Upper lobe of right lung (tissue), 1 donor: ENCODE data around the gene SF3B4. TPM values are rescaled to one million over a fixed set of nuclear protein-coding genes. Genes with fewer than 3 reads are reported as not detected.
"Not testable (repeated sequence)": the region's sequence is repeated elsewhere in the genome, so short reads cannot be mapped to it uniquely, and the experiment has no call there.

Experiments used
- ATAC-seq: fragments of 200-7000 bp; cut with Tn5 transposase; one replicate; pipeline ENCODE4 v1.9.1; 2020; ENCODE audit warnings: mild to moderate bottlenecking, moderate library complexity
- DNase-seq: peaks from one replicate; pipeline ENCODE4 v3.0.0-alpha.2; 2020
- H3K27ac ChIP-seq: fragments of 200-600 bp; one replicate; pipeline ENCODE4 v1.8.0; 2022
- H3K27me3 ChIP-seq: fragments of 200-600 bp; one replicate; pipeline ENCODE4 v1.8.0; 2022; ENCODE audit warnings: mild to moderate bottlenecking
- H3K36me3 ChIP-seq: fragments of 200-600 bp; one replicate; pipeline ENCODE4 v1.8.0; 2022
- H3K4me1 ChIP-seq: fragments of 200-600 bp; one replicate; pipeline ENCODE4 v1.8.0; 2022
- H3K4me3 ChIP-seq: fragments of 200-600 bp; one replicate; pipeline ENCODE4 v1.8.0; 2022; ENCODE audit warnings: mild to moderate bottlenecking
- H3K9me3 ChIP-seq: fragments of 200-600 bp; one replicate; pipeline ENCODE4 v1.8.0; 2022
- intact Hi-C: fragments of 100-400 bp; cut with DNase I; formaldehyde crosslinking; loops from one replicate; pipeline ENCODE4 v1.11.0; 2022
- total RNA-seq: library from RNA; stranded (reverse); fragmentation: NEBNext Ultra II Directional; extraction: Animal tissue kit (Norgen Biotek cat#: 25700); gene quantifications from one replicate; pipeline ENCODE4 v1.2.1, GENCODE V29; 2021
- TF ChIP-seq, protein P1 (sequence below): fragments of 200-600 bp; IDR thresholded peaks from one replicate; pipeline ENCODE4 v1.8.0; 2022; ENCODE audit warnings: antibody characterized with exemption
- donor health status: DM: no; HTN: yes; CAD: no; lungs with severe emphysema.

The SF3B4 gene
- total RNA-seq, 1 donor from 2014 or later = 44.5 TPM

DNA sequence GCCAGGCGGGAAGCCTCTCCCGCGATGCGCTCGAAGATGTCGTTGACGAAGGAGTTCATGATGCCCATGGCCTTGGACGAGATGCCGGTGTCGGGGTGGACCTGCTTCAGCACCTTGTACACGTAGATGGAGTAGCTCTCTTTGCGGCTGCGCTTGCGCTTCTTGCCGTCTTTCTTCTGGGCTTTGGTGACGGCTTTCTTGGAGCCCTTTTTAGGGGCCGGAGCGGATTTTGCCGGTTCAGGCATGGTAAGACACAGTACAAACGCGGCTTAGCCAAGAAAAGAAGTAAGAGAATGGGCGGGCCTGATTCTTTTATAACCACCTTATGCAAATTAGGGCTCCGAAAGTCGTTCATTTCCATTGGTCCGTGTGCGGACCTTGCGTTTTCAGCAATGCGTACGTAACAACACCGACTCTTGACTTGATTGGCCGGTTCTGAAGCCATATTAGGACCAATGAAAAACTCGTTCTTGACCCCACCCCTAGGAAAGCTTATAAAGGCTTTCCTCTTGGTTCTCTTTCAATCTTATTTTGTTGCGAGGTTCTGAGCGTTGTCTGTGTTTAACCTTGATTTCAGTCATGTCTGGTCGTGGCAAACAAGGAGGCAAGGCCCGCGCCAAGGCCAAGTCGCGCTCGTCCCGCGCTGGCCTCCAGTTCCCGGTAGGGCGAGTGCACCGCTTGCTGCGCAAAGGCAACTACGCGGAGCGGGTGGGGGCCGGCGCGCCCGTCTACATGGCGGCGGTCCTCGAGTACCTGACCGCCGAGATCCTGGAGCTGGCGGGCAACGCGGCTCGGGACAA lies 41.0 kb downstream of the SF3B4 start:
- no peaks in the 10 kb centered on the region for H3K9me3 ChIP-seq
- peak overlapping the region; percentile 100 for H3K27ac ChIP-seq
- no peaks in the 10 kb centered on the region for H3K36me3 ChIP-seq
- intact Hi-C loops = no loop called here
- TF ChIP-seq, protein P1, sequence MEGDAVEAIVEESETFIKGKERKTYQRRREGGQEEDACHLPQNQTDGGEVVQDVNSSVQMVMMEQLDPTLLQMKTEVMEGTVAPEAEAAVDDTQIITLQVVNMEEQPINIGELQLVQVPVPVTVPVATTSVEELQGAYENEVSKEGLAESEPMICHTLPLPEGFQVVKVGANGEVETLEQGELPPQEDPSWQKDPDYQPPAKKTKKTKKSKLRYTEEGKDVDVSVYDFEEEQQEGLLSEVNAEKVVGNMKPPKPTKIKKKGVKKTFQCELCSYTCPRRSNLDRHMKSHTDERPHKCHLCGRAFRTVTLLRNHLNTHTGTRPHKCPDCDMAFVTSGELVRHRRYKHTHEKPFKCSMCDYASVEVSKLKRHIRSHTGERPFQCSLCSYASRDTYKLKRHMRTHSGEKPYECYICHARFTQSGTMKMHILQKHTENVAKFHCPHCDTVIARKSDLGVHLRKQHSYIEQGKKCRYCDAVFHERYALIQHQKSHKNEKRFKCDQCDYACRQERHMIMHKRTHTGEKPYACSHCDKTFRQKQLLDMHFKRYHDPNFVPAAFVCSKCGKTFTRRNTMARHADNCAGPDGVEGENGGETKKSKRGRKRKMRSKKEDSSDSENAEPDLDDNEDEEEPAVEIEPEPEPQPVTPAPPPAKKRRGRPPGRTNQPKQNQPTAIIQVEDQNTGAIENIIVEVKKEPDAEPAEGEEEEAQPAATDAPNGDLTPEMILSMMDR = no peak
- ATAC-seq (peak; percentile 86), DNase-seq (peak; percentile 86)
- H3K4me1 ChIP-seq = peaks cover 18% of the 10 kb centered on the region
- peak overlapping the region; percentile 64 for H3K4me3 ChIP-seq
- H3K27me3 ChIP-seq = no peaks in the 10 kb centered on the region

DNA sequence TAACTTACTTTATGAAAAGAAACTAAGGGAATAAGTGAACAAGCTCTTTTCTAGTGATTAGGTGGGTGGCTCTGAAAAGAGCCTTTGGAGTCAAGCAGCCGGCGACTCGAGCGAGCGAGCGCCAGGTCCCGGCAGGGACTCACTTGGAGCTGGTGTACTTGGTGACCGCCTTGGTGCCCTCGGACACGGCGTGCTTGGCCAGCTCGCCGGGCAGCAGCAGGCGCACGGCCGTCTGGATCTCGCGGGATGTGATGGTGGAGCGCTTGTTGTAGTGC lies 41.5 kb downstream of the SF3B4 start:
- DNase-seq, intact Hi-C loops, ATAC-seq, H3K27me3 ChIP-seq, H3K36me3 ChIP-seq, H3K9me3 ChIP-seq: not testable (repeated sequence)
- Histone ChIP-seq H3K27ac (peak overlapping the region; percentile 100), H3K4me1 (peaks cover 18% of the 10 kb centered on the region), H3K4me3 (peak overlapping the region; percentile 64)

DNA sequence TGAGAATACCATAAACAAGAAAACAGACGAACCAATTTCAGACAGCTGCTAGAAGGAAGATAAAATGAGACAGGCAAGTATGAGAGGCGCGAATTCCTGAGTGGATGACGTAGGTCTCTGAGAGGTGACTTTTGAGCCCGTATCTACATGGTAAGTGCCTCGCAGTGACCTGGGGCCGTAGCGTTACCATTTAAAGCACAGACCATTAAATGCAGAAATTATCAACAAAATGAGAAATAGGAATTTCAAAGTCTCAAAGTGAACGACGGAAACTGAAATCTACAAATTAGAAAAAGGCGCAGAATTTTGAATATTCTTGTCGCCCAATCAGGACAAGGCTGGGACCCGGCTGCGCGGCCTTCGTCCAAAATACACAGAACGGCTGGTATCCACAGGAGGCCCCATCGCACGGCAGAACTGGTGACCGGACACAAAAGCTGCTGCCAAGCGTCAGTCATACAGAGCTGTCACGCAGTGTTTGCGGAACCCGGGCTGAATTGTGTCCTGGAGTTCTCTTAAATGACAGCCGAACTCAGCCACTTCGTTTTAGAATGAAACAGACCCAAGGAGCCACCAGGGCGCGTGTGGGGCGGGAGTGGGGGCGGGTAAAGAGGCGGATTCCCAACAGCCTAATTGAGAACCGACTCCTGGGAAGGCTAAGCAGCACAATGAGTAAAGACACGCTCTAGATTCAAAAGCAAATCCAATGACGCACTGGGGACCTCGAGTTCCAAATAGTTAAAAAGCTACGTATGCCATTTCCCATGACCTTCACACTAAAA lies 42.1 kb downstream of the SF3B4 start:
- Histone ChIP-seq H3K36me3 (no peaks in the 10 kb centered on the region), H3K4me3 (peak overlapping the region; percentile 64), H3K9me3 (no peaks in the 10 kb centered on the region), H3K27ac (peak overlapping the region; percentile 100), H3K27me3 (no peaks in the 10 kb centered on the region), H3K4me1 (peaks cover 18% of the 10 kb centered on the region)
- intact Hi-C loops = no loop called here
- DNase-seq = peak; percentile 93
- TF ChIP-seq, protein P1 = no peak
- peak; percentile 64 for ATAC-seq

DNA sequence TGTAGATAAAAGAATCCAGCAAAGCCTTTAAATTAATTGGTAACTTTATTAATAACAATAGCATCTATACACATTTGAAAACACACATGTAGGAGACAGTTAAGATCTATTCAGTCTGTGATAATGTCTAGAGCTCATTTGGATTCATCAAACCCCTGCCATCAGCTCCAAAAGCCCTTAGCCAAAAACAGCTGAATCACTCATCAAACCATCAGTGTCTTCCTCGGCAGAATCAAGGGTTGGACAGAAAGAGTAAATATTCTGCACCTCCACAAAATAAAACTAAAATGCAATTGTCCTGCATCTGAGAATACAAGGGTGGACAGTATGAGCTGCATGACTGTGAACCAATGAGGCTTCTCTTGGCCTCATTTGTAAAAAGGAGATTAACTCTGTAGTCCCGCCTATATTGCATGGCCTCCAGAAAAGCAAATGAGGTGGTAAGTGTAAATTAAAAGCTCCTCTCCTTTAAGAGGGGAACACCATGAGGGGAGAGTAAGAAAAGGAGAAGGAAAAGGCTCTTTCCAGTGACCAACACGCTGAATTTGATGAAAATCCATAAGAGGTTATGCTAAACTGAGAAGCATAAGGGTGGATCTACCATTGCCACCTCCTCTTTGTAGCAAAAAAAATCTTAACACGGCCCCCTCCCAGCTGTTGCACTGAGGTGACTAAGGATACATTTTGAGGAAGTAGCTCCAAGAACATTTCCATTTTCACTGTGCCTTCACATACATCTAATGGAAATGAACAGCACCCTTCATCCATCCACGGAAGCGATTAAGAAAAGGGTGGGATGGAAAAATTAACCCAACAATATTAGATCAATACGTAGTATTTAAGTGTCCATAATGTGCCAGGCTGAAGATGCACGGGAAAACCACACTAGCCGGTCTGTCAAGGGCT lies 42.9 kb downstream of the SF3B4 start:
- peak overlapping the region; percentile 64 for H3K4me3 ChIP-seq
- intact Hi-C loops = no loop called here
- DNase-seq = no peak
- no peaks in the 10 kb centered on the region for H3K36me3 ChIP-seq
- no peaks in the 10 kb centered on the region for H3K9me3 ChIP-seq
- H3K4me1 ChIP-seq = peaks cover 18% of the 10 kb centered on the region
- ATAC-seq = no peak
- no peaks in the 10 kb centered on the region for H3K27me3 ChIP-seq
- H3K27ac ChIP-seq = peak overlapping the region; percentile 100
- TF ChIP-seq, protein P1 = no peak

DNA sequence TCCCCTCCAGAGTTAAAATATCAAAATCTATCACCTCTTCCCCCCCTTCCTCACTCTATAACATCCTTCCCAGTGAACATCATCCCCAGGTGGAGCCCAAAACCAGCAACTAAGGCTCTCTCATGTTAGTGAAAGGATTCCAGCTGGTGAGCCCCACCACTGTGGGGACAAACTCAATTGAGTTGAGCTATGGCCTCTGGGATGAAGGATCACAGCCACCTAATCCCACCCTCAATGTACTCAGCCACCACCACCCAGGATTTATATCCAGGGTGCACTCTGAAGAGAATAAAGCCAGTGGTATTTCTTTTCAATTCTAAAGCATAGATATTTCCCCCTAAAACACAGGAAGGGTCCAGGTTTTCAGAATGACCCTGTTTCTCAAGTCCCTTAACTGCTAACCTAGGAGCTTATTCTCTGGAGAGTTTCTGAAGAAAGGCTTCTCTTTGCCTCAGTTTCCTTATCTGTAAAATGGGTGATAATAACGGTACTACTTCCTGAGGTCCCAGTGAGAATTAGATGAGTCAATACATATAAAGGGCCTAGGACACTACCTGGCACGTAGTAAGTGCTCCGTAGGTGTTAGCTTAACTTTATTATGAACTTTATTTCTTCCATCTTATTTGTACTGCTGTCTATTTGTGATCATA lies 43.9 kb downstream of the SF3B4 start:
- H3K27ac ChIP-seq = no peak overlapping the region

More for the DNA sequence above, 43.9 kb downstream of the SF3B4 start:
- Histone ChIP-seq H3K4me1 (peaks cover 18% of the 10 kb centered on the region), H3K9me3 (no peaks in the 10 kb centered on the region), H3K4me3 (no peak overlapping the region), H3K36me3 (no peaks in the 10 kb centered on the region), H3K27me3 (no peaks in the 10 kb centered on the region)
- intact Hi-C loops = no loop called here
- DNase-seq (no peak), ATAC-seq (no peak)
- TF ChIP-seq, protein P1 = no peak
